ENCODE data around the gene TNFAIP2.

DNA sequence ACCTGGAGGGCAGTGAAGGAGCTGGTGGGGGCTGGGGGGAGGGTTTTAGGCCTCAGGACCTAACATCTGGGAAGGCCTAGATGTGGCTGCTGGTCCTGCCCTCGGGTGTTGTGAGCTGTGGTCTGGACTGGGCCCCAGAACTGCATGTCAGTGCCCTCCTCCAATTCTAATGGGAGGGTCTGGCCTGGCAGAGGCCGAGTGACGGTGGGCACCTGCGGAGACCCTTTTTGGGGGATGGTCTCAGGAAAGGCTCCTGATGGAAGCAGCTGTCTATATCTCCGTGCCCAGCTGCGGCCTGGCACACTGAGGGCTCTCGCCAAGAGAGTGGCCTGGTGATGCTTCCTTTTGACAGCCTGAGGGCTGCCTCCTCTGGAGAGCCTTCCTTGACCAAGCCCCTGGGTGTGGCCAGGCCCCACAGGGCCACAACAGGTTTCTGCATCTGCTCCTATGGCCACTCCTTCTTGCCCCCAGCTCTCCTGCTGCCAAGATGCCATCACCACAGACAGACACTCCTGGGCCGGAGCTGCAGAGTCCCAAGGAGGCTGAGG is 23.5 kb upstream of the TNFAIP2 start:
- TF ChIP-seq NFIC (IDR thresholded peaks at IDR 0.05): no peak
- TF ChIP-seq, protein P1, sequence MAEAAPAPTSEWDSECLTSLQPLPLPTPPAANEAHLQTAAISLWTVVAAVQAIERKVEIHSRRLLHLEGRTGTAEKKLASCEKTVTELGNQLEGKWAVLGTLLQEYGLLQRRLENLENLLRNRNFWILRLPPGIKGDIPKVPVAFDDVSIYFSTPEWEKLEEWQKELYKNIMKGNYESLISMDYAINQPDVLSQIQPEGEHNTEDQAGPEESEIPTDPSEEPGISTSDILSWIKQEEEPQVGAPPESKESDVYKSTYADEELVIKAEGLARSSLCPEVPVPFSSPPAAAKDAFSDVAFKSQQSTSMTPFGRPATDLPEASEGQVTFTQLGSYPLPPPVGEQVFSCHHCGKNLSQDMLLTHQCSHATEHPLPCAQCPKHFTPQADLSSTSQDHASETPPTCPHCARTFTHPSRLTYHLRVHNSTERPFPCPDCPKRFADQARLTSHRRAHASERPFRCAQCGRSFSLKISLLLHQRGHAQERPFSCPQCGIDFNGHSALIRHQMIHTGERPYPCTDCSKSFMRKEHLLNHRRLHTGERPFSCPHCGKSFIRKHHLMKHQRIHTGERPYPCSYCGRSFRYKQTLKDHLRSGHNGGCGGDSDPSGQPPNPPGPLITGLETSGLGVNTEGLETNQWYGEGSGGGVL (CRISPR knock-in tag; IDR thresholded peaks at IDR 0.05): no peak
- TF ChIP-seq ZZZ3 (IDR thresholded peaks at IDR 0.05): no peak
- TF ChIP-seq EZH2 (IDR thresholded peaks at IDR 0.05; ENCODE audit: borderline replicate concordance, low read depth, low read length): no peak
- TF ChIP-seq, protein P2, sequence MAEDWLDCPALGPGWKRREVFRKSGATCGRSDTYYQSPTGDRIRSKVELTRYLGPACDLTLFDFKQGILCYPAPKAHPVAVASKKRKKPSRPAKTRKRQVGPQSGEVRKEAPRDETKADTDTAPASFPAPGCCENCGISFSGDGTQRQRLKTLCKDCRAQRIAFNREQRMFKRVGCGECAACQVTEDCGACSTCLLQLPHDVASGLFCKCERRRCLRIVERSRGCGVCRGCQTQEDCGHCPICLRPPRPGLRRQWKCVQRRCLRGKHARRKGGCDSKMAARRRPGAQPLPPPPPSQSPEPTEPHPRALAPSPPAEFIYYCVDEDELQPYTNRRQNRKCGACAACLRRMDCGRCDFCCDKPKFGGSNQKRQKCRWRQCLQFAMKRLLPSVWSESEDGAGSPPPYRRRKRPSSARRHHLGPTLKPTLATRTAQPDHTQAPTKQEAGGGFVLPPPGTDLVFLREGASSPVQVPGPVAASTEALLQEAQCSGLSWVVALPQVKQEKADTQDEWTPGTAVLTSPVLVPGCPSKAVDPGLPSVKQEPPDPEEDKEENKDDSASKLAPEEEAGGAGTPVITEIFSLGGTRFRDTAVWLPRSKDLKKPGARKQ (CRISPR knock-in tag; IDR thresholded peaks at IDR 0.05): no peak
- TF ChIP-seq, protein P3, sequence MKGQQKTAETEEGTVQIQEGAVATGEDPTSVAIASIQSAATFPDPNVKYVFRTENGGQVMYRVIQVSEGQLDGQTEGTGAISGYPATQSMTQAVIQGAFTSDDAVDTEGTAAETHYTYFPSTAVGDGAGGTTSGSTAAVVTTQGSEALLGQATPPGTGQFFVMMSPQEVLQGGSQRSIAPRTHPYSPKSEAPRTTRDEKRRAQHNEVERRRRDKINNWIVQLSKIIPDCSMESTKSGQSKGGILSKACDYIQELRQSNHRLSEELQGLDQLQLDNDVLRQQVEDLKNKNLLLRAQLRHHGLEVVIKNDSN (CRISPR knock-in tag; IDR thresholded peaks at IDR 0.05): no peak
- TF ChIP-seq RBBP5 (IDR thresholded peaks at IDR 0.05; ENCODE audit: borderline replicate concordance, insufficient read depth, low read length, poor library complexity, severe bottlenecking): no peak
- TF ChIP-seq, protein P4, sequence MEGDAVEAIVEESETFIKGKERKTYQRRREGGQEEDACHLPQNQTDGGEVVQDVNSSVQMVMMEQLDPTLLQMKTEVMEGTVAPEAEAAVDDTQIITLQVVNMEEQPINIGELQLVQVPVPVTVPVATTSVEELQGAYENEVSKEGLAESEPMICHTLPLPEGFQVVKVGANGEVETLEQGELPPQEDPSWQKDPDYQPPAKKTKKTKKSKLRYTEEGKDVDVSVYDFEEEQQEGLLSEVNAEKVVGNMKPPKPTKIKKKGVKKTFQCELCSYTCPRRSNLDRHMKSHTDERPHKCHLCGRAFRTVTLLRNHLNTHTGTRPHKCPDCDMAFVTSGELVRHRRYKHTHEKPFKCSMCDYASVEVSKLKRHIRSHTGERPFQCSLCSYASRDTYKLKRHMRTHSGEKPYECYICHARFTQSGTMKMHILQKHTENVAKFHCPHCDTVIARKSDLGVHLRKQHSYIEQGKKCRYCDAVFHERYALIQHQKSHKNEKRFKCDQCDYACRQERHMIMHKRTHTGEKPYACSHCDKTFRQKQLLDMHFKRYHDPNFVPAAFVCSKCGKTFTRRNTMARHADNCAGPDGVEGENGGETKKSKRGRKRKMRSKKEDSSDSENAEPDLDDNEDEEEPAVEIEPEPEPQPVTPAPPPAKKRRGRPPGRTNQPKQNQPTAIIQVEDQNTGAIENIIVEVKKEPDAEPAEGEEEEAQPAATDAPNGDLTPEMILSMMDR (IDR thresholded peaks at IDR 0.05 in 2 of 3, conservative IDR thresholded peaks at IDR 0.05 in 1 of 3; ENCODE audit: insufficient read depth in 2 of 3, low read depth in 1 of 3, low read length in 3 of 3): no peak

All from K562 (cell line).